ENCODE results near the gene KIF1B. TPM values are rescaled to one million over a fixed set of nuclear protein-coding genes. Genes with fewer than 3 reads are reported as not detected.

The KIF1B gene
- total RNA-seq, 1 experiment from 2014 or later: 57.7 TPM

DNA sequence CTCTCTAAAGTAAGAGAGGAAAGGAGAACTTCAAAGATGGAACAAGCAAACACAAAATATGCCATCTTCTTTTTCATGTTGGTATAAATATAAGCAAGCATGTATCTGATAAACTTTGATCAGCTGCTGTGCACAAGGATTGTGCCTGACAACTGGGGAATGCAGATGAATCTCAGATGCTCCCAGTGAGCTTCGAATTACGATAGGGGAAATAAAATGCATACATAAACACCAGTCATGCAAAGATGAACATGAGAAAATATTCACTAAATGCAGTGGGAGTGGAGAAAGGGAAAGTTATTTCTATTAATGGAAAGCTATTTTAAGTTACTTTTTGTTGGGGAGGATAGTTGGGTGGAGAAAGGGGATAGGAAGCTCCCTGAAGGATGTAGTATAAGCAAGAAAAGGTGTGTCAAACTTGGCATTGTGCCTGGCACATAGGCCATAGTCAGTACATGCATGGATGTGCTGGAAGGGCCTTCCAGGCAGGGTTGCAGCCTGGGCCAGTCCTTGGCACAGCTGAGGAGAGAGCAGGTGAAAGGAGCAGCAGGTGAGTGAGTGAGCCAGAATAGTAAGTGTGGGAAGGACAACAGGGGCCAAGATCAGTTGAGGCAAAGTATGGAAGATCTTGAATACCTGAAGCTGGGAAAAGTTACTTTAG, 130.7 kb downstream of the KIF1B start:
- no peaks in the 10 kb centered on the region for H3K4me1 ChIP-seq (ENCODE audit: insufficient read depth, low read length)
- Mint-ChIP-seq H3K36me3 (ENCODE audit: insufficient read depth in 1 of 3, low read depth in 3 of 3) (peaks cover 14 to 63% (median 61%) of the 10 kb centered on the region in 3 experiments), H3K27me3 (ENCODE audit: low read depth) (no peaks in the 10 kb centered on the region)

More for the DNA sequence above, 130.7 kb downstream of the KIF1B start:
- Mint-ChIP-seq H3K4me1 (peaks cover 6 to 24% of the 10 kb centered on the region in 2 experiments), H3K27ac (no peak overlapping the region), H3K4me3 (no peak overlapping the region; a peak in 1 of 5 replicates), H3K9me3 (no peaks in the 10 kb centered on the region)
- TF ChIP-seq, protein P1, sequence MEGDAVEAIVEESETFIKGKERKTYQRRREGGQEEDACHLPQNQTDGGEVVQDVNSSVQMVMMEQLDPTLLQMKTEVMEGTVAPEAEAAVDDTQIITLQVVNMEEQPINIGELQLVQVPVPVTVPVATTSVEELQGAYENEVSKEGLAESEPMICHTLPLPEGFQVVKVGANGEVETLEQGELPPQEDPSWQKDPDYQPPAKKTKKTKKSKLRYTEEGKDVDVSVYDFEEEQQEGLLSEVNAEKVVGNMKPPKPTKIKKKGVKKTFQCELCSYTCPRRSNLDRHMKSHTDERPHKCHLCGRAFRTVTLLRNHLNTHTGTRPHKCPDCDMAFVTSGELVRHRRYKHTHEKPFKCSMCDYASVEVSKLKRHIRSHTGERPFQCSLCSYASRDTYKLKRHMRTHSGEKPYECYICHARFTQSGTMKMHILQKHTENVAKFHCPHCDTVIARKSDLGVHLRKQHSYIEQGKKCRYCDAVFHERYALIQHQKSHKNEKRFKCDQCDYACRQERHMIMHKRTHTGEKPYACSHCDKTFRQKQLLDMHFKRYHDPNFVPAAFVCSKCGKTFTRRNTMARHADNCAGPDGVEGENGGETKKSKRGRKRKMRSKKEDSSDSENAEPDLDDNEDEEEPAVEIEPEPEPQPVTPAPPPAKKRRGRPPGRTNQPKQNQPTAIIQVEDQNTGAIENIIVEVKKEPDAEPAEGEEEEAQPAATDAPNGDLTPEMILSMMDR (conservative IDR thresholded peaks at IDR 0.05): no peak
- no peak overlapping the region for H2BK120ac ChIP-seq (ENCODE audit: low read depth, low read length, poor library complexity, severe bottlenecking)
- H3K27ac ChIP-seq (ENCODE audit: insufficient read length, low read depth, low read length): no peak overlapping the region
- H2AK5ac ChIP-seq (ENCODE audit: insufficient read length, low read length): no peak overlapping the region
- H3K23me2 ChIP-seq (ENCODE audit: insufficient read length, low read depth, low read length, poor library complexity, severe bottlenecking): no peaks in the 10 kb centered on the region
- no peak overlapping the region for H3K4me2 ChIP-seq (ENCODE audit: insufficient read depth, insufficient read length, low read length)
- WGBS (ENCODE audit: extremely low coverage, insufficient read length, low lambda C conversion rate): no CpG with 5 or more reads among the region's 2 CpGs
- no peaks in the 10 kb centered on the region for H3K79me2 ChIP-seq (ENCODE audit: insufficient read depth, low read length)
- no peak overlapping the region for H4K8ac ChIP-seq (replicated peaks; ENCODE audit: insufficient read length, low read depth, low read length)
- no peaks in the 10 kb centered on the region for H3K27me3 ChIP-seq (ENCODE audit: insufficient read depth, low read length)
- no peak overlapping the region for H2AFZ ChIP-seq (ENCODE audit: low read length)
- no peaks in the 10 kb centered on the region for H3K9me3 ChIP-seq (ENCODE audit: control insufficient read depth, low read depth, low read length)
- H3K79me1 ChIP-seq (ENCODE audit: insufficient read depth, low read depth, low read length, poor library complexity, severe bottlenecking): no peaks in the 10 kb centered on the region
- no peak overlapping the region for H3K56ac ChIP-seq (ENCODE audit: insufficient read length, low read depth, low read length)
- H2BK12ac ChIP-seq (ENCODE audit: insufficient read length, low read depth, low read length): no peak overlapping the region
- H4K91ac ChIP-seq (ENCODE audit: insufficient read length, low read depth, low read length): no peak overlapping the region
- no peak overlapping the region for H3K18ac ChIP-seq (ENCODE audit: insufficient read length, low read depth, low read length)
- no peak overlapping the region for H3K23ac ChIP-seq (ENCODE audit: insufficient read length, low read depth, low read length)
- no peak overlapping the region for H3K9ac ChIP-seq (ENCODE audit: extremely low read depth, insufficient read length, low read length)
- no peaks in the 10 kb centered on the region for H4K20me1 ChIP-seq (ENCODE audit: control insufficient read depth, insufficient read depth, insufficient read length)
- H3T11ph ChIP-seq (ENCODE audit: low read length): no peak overlapping the region
- no peak overlapping the region for H4K5ac ChIP-seq (ENCODE audit: insufficient read length, low read depth, low read length)
- H2BK5ac ChIP-seq (ENCODE audit: insufficient read length, low read length): no peak overlapping the region
- no peak overlapping the region for H2BK15ac ChIP-seq (ENCODE audit: low read depth, low read length)
- H3K4ac ChIP-seq (ENCODE audit: low read depth, low read length): no peak overlapping the region
- no peak for DNase-seq
- H3K14ac ChIP-seq (ENCODE audit: insufficient read depth, low read length): no peak overlapping the region
- H2BK20ac ChIP-seq (ENCODE audit: low read depth, low read length, poor library complexity, severe bottlenecking): no peak overlapping the region
